HG03060 (cell line): ENCODE results near the gene PRSS1.

Experiments
- ATAC-seq: cut with Tn5 transposase; IDR thresholded peaks from one replicate; pipeline ENCODE4 v1.9.1; 2021; ENCODE audit warnings: low read depth, moderate number of reproducible peaks; ENCODE audit not compliant: unreplicated experiment

PRSS1 gene

GRCh38 chr7:142790555-142790954 lies 41.3 kb downstream of the PRSS1 start:
- no peak for ATAC-seq

- ATAC-seq = no peak
These were observed 42.2 kb downstream of the PRSS1 start for GRCh38 chr7:142791502-142791901.

- no peak for ATAC-seq
These were observed 42.9 kb downstream of the PRSS1 start for GRCh38 chr7:142792129-142792528.

GRCh38 chr7:142792593-142792992 lies 43.3 kb downstream of the PRSS1 start:
- ATAC-seq = no peak

GRCh38 chr7:142793156-142793555 lies 43.9 kb downstream of the PRSS1 start:
- ATAC-seq = no peak

- no peak for ATAC-seq
These were observed 46.1 kb downstream of the PRSS1 start for GRCh38 chr7:142795339-142795863.

- ATAC-seq = no peak
These were observed 46.8 kb downstream of the PRSS1 start for GRCh38 chr7:142796001-142796500.

- ATAC-seq = no peak
These were observed 47.5 kb downstream of the PRSS1 start for GRCh38 chr7:142796501-142797390.

- ATAC-seq = no peak
These were observed 48.4 kb downstream of the PRSS1 start for GRCh38 chr7:142797391-142798377.

GRCh38 chr7:142798451-142799436 lies 49.5 kb downstream of the PRSS1 start:
- no peak for ATAC-seq

- ATAC-seq = no peak
These were observed 50.2 kb downstream of the PRSS1 start for GRCh38 chr7:142799437-142799835.

GRCh38 chr7:142800088-142800487 lies 50.8 kb downstream of the PRSS1 start:
- no peak for ATAC-seq

- ATAC-seq = no peak
These were observed 51.5 kb downstream of the PRSS1 start for GRCh38 chr7:142800699-142801260.

- no peak for ATAC-seq
These were observed 52.5 kb downstream of the PRSS1 start for GRCh38 chr7:142801601-142802295.

GRCh38 chr7:142802301-142802700 lies 53.0 kb downstream of the PRSS1 start:
- no peak for ATAC-seq
